Mononuclear cell (primary cell): Measurements from ENCODE around the gene PDGFRB. TPM values are rescaled to one million over a fixed set of nuclear protein-coding genes. Genes with fewer than 3 reads are reported as not detected.

ENCODE experiments used
- H3K27me3 ChIP-seq: 2 replicates; pipeline ENCODE4 v1.6.0; 2011; ENCODE audit warnings: low read length, control low read depth; ENCODE audit not compliant: insufficient read depth
- H3K4me1 ChIP-seq: 2 replicates; pipeline ENCODE4 v1.5.1; 2011; ENCODE audit warnings: mild to moderate bottlenecking, low read length, control low read depth; ENCODE audit not compliant: insufficient read depth
- H3K4me3 ChIP-seq: 2 replicates; pipeline ENCODE4 v1.5.1; 2011; ENCODE audit warnings: mild to moderate bottlenecking, low read length, moderate library complexity
- H3K9me3 ChIP-seq: 2 replicates; pipeline ENCODE4 v1.5.1; 2011; ENCODE audit warnings: low read depth, mild to moderate bottlenecking, control low read depth, low read length
- total RNA-seq: library from RNA; depleted of rRNA; stranded (reverse); fragments of >200 nt; gene quantifications from one replicate; pipeline ENCODE4 v1.2.3, GENCODE V29; 2012

PDGFRB gene
- total RNA-seq, 1 donor = 0.94 TPM

- H3K4me3 ChIP-seq = no peak overlapping the region
- H3K9me3 ChIP-seq = no peaks in the 10 kb centered on the region
- H3K27me3 ChIP-seq = no peaks in the 10 kb centered on the region
- peaks cover 16% of the 10 kb centered on the region for H3K4me1 ChIP-seq
Observed at GRCh38 chr5:150116667-150117400, 38.8 kb downstream of the PDGFRB start.

GRCh38 chr5:150114773-150115408, 40.8 kb downstream of the PDGFRB start:
- Histone ChIP-seq H3K4me3 (no peak overlapping the region), H3K9me3 (no peaks in the 10 kb centered on the region), H3K4me1 (peaks cover 10% of the 10 kb centered on the region), H3K27me3 (no peaks in the 10 kb centered on the region)

GRCh38 chr5:150114102-150114641, 41.5 kb downstream of the PDGFRB start:
- no peaks in the 10 kb centered on the region for H3K9me3 ChIP-seq
- H3K27me3 ChIP-seq = no peaks in the 10 kb centered on the region
- no peak overlapping the region for H3K4me3 ChIP-seq
- H3K4me1 ChIP-seq = peaks cover 10% of the 10 kb centered on the region

- H3K27me3 ChIP-seq = no peaks in the 10 kb centered on the region
- no peaks in the 10 kb centered on the region for H3K9me3 ChIP-seq
- peaks cover 12% of the 10 kb centered on the region for H3K4me1 ChIP-seq
- H3K4me3 ChIP-seq = no peak overlapping the region
Observed at GRCh38 chr5:150113047-150113744, 42.4 kb downstream of the PDGFRB start.

- H3K4me3 ChIP-seq = no peak overlapping the region
- H3K9me3 ChIP-seq = no peaks in the 10 kb centered on the region
- H3K27me3 ChIP-seq = no peaks in the 10 kb centered on the region
- H3K4me1 ChIP-seq = peaks cover 19% of the 10 kb centered on the region
Observed at GRCh38 chr5:150112201-150113046, 43.2 kb downstream of the PDGFRB start.

GRCh38 chr5:150111122-150111521, 44.5 kb downstream of the PDGFRB start:
- Histone ChIP-seq H3K4me1 (peaks cover 31% of the 10 kb centered on the region), H3K9me3 (no peaks in the 10 kb centered on the region), H3K27me3 (no peaks in the 10 kb centered on the region), H3K4me3 (no peak overlapping the region)

GRCh38 chr5:150109921-150110320, 45.7 kb downstream of the PDGFRB start:
- no peaks in the 10 kb centered on the region for H3K27me3 ChIP-seq
- H3K4me1 ChIP-seq = peaks cover 34% of the 10 kb centered on the region

GRCh38 chr5:150108711-150109514, 46.7 kb downstream of the PDGFRB start:
- Histone ChIP-seq H3K4me1 (peaks cover 34% of the 10 kb centered on the region), H3K27me3 (no peaks in the 10 kb centered on the region), H3K4me3 (no peak overlapping the region), H3K9me3 (no peaks in the 10 kb centered on the region)

More at GRCh38 chr5:150109921-150110320, 45.7 kb downstream of the PDGFRB start:
- no peaks in the 10 kb centered on the region for H3K9me3 ChIP-seq
- no peak overlapping the region for H3K4me3 ChIP-seq

- Histone ChIP-seq H3K4me3 (no peak overlapping the region), H3K27me3 (no peaks in the 10 kb centered on the region), H3K9me3 (no peaks in the 10 kb centered on the region), H3K4me1 (peaks cover 35% of the 10 kb centered on the region)
Observed at GRCh38 chr5:150107909-150108447, 47.7 kb downstream of the PDGFRB start.

- H3K4me1 ChIP-seq = peaks cover 35% of the 10 kb centered on the region
- no peaks in the 10 kb centered on the region for H3K27me3 ChIP-seq
- H3K4me3 ChIP-seq = no peak overlapping the region
- no peaks in the 10 kb centered on the region for H3K9me3 ChIP-seq
Observed at GRCh38 chr5:150106674-150107426, 48.8 kb downstream of the PDGFRB start.

GRCh38 chr5:150105928-150106615, 49.6 kb downstream of the PDGFRB start:
- peaks cover 35% of the 10 kb centered on the region for H3K4me1 ChIP-seq
- H3K9me3 ChIP-seq = no peaks in the 10 kb centered on the region
- no peaks in the 10 kb centered on the region for H3K27me3 ChIP-seq
- no peak overlapping the region for H3K4me3 ChIP-seq

- Histone ChIP-seq H3K9me3 (no peaks in the 10 kb centered on the region), H3K4me3 (no peak overlapping the region), H3K4me1 (peaks cover 35% of the 10 kb centered on the region), H3K27me3 (no peaks in the 10 kb centered on the region)
Observed at GRCh38 chr5:150104550-150104870, 51.1 kb downstream of the PDGFRB start.
